Left ventricle myocardium inferior (tissue), 1 donor: ENCODE measurements around the gene GSG1L. TPM values are rescaled to one million over a fixed set of nuclear protein-coding genes. Genes with fewer than 3 reads are reported as not detected.

Experiments used
- DNase-seq: peaks from one replicate; pipeline ENCODE4 v3.0.0-alpha.2; 2020
- H3K27ac ChIP-seq: fragments of 200-600 bp; replicated peaks from 2 replicates; pipeline ENCODE4 v1.8.0; 2021
- H3K27me3 ChIP-seq: fragments of 200-600 bp; 2 replicates; pipeline ENCODE4 v1.8.0; 2021; ENCODE audit warnings: low read depth
- H3K36me3 ChIP-seq: fragments of 200-600 bp; 2 replicates; pipeline ENCODE4 v1.8.0; 2021
- H3K4me1 ChIP-seq: fragments of 200-600 bp; 2 replicates; pipeline ENCODE4 v1.8.0; 2021
- H3K4me3 ChIP-seq: fragments of 200-600 bp; 2 replicates; pipeline ENCODE4 v1.8.0; 2021; ENCODE audit warnings: mild to moderate bottlenecking, moderate library complexity
- H3K9me3 ChIP-seq: fragments of 200-600 bp; replicated peaks from 2 replicates; pipeline ENCODE4 v1.8.0; 2021
- intact Hi-C: fragments of 100-400 bp; cut with micrococcal nuclease; formaldehyde crosslinking; loops from one replicate; pipeline ENCODE4 v1.11.0; 2022
- total RNA-seq: library from RNA; stranded (reverse); fragmentation: NEBNext Ultra II Directional; extraction: Animal tissue kit (Norgen Biotek cat#: 25700); gene quantifications from one replicate; pipeline ENCODE4 v1.2.1, GENCODE V29; 2021
- TF ChIP-seq, protein P1 (sequence below): fragments of 200-600 bp; IDR thresholded peaks from 2 replicates; pipeline ENCODE4 v1.8.0; 2021; ENCODE audit warnings: antibody characterized with exemption, mild to moderate bottlenecking, borderline replicate concordance
- donor health status: DM: no; HTN: yes; CAD: no; lungs with severe emphysema.

The GSG1L gene
- total RNA-seq, 1 donor from 2014 or later: 3.4 TPM

DNA sequence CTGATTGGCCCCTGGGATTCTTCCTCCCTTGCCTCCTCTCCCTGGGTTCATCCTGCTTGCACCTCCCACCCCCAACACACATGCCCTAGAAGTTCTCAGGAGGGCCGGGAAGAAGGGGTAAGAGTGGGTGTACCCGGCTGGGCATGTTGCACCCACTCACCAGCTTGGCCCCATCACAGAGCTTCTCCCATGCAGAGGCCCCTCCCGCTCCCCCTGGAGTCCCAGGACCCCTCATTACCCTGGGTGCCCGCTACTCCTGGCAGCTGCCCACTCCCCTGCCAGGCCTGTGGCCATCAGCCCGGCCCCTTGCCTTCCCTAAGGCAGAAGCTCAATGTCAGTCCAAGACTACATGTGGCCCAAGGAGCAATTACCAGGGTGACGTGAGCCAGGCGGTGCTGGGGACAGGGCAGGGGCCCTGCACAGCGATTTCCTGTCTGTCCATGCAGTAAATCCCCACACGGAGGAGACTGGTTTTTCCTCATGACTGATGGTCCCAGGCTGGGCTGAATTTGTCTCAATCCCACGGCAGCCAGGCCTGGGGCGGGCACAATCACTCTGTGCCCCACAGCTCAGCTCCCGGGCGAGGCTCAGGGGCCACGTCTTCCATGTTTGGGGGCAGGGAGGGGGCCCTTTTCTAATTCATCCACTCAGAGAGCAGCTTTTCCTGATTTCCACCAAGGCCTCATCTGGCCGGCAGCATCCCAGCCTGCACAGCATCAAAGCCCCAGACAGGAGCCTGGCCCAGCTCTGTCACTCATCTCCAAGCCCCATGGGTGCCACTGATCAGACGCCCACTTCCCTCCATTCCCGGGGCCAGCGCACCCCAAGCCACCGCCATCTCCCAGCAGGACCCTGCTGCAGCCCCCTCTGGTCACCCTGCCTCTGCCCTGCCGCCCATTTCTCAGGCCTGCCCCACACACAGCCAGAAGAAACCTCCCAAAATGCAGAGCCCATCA lies 278.9 kb downstream of the GSG1L start:
- Histone ChIP-seq H3K4me1 (no peaks in the 10 kb centered on the region), H3K9me3 (no peaks in the 10 kb centered on the region), H3K4me3 (no peak overlapping the region), H3K27me3 (peaks cover 44% of the 10 kb centered on the region), H3K27ac (no peak overlapping the region), H3K36me3 (no peaks in the 10 kb centered on the region)
- no peak for DNase-seq
- TF ChIP-seq, protein P1, sequence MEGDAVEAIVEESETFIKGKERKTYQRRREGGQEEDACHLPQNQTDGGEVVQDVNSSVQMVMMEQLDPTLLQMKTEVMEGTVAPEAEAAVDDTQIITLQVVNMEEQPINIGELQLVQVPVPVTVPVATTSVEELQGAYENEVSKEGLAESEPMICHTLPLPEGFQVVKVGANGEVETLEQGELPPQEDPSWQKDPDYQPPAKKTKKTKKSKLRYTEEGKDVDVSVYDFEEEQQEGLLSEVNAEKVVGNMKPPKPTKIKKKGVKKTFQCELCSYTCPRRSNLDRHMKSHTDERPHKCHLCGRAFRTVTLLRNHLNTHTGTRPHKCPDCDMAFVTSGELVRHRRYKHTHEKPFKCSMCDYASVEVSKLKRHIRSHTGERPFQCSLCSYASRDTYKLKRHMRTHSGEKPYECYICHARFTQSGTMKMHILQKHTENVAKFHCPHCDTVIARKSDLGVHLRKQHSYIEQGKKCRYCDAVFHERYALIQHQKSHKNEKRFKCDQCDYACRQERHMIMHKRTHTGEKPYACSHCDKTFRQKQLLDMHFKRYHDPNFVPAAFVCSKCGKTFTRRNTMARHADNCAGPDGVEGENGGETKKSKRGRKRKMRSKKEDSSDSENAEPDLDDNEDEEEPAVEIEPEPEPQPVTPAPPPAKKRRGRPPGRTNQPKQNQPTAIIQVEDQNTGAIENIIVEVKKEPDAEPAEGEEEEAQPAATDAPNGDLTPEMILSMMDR: no peak
- intact Hi-C loops: no loop called here

DNA sequence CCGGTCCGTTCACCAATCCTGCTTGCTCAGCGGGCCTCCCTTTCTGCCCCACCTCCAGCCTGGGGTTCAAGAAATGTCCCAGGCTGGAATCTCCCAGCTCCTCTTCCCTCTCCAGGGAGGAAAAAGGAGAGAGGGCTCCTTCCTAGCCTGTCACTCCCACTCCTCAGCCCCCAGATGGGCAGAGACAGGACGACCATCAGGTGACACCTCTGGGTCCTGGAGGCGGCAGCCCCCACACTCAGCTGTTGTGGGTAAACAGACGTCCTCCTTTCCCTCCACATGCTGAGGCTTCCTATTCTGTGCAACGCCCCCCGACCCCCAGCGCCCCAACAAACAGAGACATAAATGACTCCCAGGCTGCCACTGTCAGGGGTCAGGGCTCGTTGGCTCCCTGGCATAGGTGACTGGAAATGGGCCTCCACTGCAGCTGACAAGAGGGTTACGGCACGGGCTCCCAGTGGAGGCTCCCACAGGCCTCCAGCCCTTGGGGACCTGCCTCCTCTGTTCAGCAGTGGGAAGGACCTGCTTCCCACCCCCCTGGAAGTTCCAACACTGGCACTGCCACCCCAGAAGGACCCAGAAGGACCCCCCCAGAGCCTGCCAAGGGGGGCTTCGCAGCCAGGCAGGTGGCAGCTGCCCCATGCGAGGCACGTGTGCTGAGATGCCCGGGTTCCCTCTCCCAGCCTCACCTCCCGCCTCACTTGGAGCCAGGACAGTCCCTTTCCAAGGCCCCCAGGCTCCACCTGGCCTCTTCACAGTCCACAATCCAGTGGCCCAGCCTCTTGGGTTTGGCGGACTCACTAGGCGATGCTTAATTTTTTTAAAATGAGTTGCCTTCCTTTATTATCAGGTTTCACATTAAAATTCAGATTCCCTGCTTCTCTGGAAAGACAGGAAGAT lies 281.3 kb downstream of the GSG1L start:
- H3K4me1 ChIP-seq: no peaks in the 10 kb centered on the region
- intact Hi-C loops: no loop called here
- H3K4me3 ChIP-seq: no peak overlapping the region
- H3K27ac ChIP-seq: no peak overlapping the region
- TF ChIP-seq, protein P1: no peak
- peaks cover 39% of the 10 kb centered on the region for H3K27me3 ChIP-seq
- DNase-seq: no peak
- no peaks in the 10 kb centered on the region for H3K9me3 ChIP-seq
- no peaks in the 10 kb centered on the region for H3K36me3 ChIP-seq

DNA sequence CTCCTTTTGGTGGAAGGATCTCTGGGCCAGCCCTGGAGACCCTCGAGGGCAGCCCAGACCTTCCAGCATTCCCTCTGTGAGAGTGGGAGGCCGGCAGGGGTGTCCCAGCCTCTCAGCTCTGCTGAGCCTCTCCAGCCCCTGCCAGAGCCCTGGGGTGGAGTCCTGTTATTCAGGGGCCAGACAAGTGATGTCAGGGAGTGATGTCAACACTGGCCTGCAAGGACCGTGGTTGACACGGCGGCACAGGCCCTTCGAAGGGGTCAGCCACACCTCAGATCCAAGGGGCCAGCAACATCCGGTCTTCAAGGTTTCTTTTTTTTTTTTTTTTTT lies 282.4 kb downstream of the GSG1L start:
- H3K9me3 ChIP-seq: no peaks in the 10 kb centered on the region
- TF ChIP-seq, protein P1: no peak
- no peak overlapping the region for H3K27ac ChIP-seq
- H3K36me3 ChIP-seq: no peaks in the 10 kb centered on the region
- peaks cover 30% of the 10 kb centered on the region for H3K27me3 ChIP-seq
- DNase-seq: peak; percentile 45
- intact Hi-C loops: no loop called here
- H3K4me1 ChIP-seq: no peaks in the 10 kb centered on the region
- H3K4me3 ChIP-seq: no peak overlapping the region

DNA sequence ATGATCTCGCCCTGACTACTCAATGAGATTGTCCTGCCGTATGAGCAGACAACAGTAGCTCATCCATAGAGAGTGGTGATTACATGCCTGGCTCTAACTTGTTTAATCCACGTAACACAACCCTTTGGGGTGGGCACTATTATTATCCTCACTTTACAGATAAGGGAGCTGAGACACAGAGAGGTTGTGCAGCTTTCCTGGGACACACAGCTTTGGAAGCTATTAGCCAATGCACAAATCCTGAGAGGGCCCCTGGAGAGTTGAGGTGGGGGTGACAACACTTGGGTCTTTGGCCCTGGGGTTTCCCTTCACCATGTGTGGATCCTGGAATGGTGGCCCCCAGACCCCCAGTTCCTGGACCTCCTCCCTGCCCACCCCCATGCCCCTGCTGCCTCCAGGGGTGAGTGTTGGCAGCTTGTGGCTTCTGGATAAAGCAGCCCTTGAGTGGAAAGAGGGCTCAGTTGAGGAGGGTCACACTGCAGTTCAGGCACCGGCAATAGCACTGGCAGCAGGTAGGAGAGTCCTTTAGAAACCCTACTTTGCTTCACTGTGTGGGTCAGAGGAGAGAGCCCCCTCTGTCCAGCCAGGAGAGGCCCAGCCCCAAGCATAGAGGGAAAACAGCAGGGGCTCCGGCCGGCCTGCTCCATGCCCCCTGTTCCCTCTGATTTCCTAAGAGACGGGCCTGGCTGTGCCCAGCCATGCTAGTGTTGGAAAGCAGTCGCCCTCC lies 282.9 kb downstream of the GSG1L start:
- DNase-seq: no peak
- H3K27ac ChIP-seq: no peak overlapping the region

More for the DNA sequence above, 282.9 kb downstream of the GSG1L start:
- Histone ChIP-seq H3K27me3 (peaks cover 28% of the 10 kb centered on the region), H3K9me3 (no peaks in the 10 kb centered on the region), H3K4me3 (no peak overlapping the region), H3K36me3 (no peaks in the 10 kb centered on the region), H3K4me1 (no peaks in the 10 kb centered on the region)
- TF ChIP-seq, protein P1: no peak
- intact Hi-C loops: no loop called here
